ENCODE results near the gene C5. TPM values are rescaled to one million over a fixed set of nuclear protein-coding genes. Genes with fewer than 3 reads are reported as not detected.

The C5 gene
- total and polyA plus RNA-seq, 2 donors (not counting 1 experiment from before 2014, with no cell fraction given): 1.9 to 7.3 TPM

GRCh38 chr9:120948824-120949223 is 101.3 kb downstream of the C5 start:
- no peak for DNase-seq (ENCODE audit: low read depth in 2 of 2)
- no peaks in the 10 kb centered on the region for H3K36me3 ChIP-seq (ENCODE audit: control insufficient read depth, insufficient read depth, low read length)
- H3K27ac ChIP-seq (ENCODE audit: insufficient read depth, low read length): no peak overlapping the region
- H3K27me3 ChIP-seq (ENCODE audit: control insufficient read depth, insufficient read depth, low read length): no peaks in the 10 kb centered on the region
- no peaks in the 10 kb centered on the region for H3K9me3 ChIP-seq (ENCODE audit: control insufficient read depth, insufficient read depth, low read depth, low read length)
- H2AFZ ChIP-seq (ENCODE audit: low read length): no peak overlapping the region
- peaks cover 7% of the 10 kb centered on the region for H3K4me1 ChIP-seq (ENCODE audit: control insufficient read depth, extremely low read depth, insufficient read depth, low read length)
- no peak overlapping the region for H3K4me2 ChIP-seq (ENCODE audit: extremely low read depth, insufficient read depth, low read length)
- no peak overlapping the region for H3K4me3 ChIP-seq (replicated peaks in 1 of 4; ENCODE audit: control extremely low read depth in 1 of 4, insufficient read depth in 1 of 4, low read depth in 3 of 4, low read length in 4 of 4)
- H3K9ac ChIP-seq (ENCODE audit: insufficient read depth, low read length): no peak overlapping the region
- TF ChIP-seq, protein P1, sequence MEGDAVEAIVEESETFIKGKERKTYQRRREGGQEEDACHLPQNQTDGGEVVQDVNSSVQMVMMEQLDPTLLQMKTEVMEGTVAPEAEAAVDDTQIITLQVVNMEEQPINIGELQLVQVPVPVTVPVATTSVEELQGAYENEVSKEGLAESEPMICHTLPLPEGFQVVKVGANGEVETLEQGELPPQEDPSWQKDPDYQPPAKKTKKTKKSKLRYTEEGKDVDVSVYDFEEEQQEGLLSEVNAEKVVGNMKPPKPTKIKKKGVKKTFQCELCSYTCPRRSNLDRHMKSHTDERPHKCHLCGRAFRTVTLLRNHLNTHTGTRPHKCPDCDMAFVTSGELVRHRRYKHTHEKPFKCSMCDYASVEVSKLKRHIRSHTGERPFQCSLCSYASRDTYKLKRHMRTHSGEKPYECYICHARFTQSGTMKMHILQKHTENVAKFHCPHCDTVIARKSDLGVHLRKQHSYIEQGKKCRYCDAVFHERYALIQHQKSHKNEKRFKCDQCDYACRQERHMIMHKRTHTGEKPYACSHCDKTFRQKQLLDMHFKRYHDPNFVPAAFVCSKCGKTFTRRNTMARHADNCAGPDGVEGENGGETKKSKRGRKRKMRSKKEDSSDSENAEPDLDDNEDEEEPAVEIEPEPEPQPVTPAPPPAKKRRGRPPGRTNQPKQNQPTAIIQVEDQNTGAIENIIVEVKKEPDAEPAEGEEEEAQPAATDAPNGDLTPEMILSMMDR (conservative IDR thresholded peaks at IDR 0.05 in 1 of 2, IDR thresholded peaks at IDR 0.05 in 1 of 2; ENCODE audit: low read depth in 1 of 2, low read length in 2 of 2): no peak
- TF ChIP-seq EZH2 (IDR thresholded peaks at IDR 0.05; ENCODE audit: low read length, missing control alignments): no peak
- H3K79me2 ChIP-seq (ENCODE audit: control insufficient read depth, insufficient read depth, low read length): no peaks in the 10 kb centered on the region
- H4K20me1 ChIP-seq (ENCODE audit: control insufficient read depth, extremely low read depth, insufficient read depth, low read length): no peaks in the 10 kb centered on the region

GRCh38 chr9:120947222-120947621 is 102.9 kb downstream of the C5 start:
- H3K9me3 ChIP-seq (ENCODE audit: control insufficient read depth, insufficient read depth, low read depth, low read length): no peaks in the 10 kb centered on the region
- H3K27ac ChIP-seq (ENCODE audit: insufficient read depth, low read length): no peak overlapping the region
- H3K27me3 ChIP-seq (ENCODE audit: control insufficient read depth, insufficient read depth, low read length): no peaks in the 10 kb centered on the region
- H3K4me2 ChIP-seq (ENCODE audit: extremely low read depth, insufficient read depth, low read length): no peak overlapping the region
- H3K4me3 ChIP-seq (replicated peaks in 1 of 4; ENCODE audit: control extremely low read depth in 1 of 4, insufficient read depth in 1 of 4, low read depth in 3 of 4, low read length in 4 of 4): no peak overlapping the region
- no peak for DNase-seq (ENCODE audit: low read depth in 2 of 2)
- H3K4me1 ChIP-seq (ENCODE audit: control insufficient read depth, extremely low read depth, insufficient read depth, low read length): peaks cover 9% of the 10 kb centered on the region
- no peaks in the 10 kb centered on the region for H3K36me3 ChIP-seq (ENCODE audit: control insufficient read depth, insufficient read depth, low read length)
- H2AFZ ChIP-seq (ENCODE audit: low read length): no peak overlapping the region
- no peak overlapping the region for H3K9ac ChIP-seq (ENCODE audit: insufficient read depth, low read length)
- H3K79me2 ChIP-seq (ENCODE audit: control insufficient read depth, insufficient read depth, low read length): no peaks in the 10 kb centered on the region
- H4K20me1 ChIP-seq (ENCODE audit: control insufficient read depth, extremely low read depth, insufficient read depth, low read length): no peaks in the 10 kb centered on the region
- TF ChIP-seq, protein P1 (conservative IDR thresholded peaks at IDR 0.05 in 1 of 2, IDR thresholded peaks at IDR 0.05 in 1 of 2; ENCODE audit: low read depth in 1 of 2, low read length in 2 of 2): no peak
- TF ChIP-seq EZH2 (IDR thresholded peaks at IDR 0.05; ENCODE audit: low read length, missing control alignments): no peak

DNA sequence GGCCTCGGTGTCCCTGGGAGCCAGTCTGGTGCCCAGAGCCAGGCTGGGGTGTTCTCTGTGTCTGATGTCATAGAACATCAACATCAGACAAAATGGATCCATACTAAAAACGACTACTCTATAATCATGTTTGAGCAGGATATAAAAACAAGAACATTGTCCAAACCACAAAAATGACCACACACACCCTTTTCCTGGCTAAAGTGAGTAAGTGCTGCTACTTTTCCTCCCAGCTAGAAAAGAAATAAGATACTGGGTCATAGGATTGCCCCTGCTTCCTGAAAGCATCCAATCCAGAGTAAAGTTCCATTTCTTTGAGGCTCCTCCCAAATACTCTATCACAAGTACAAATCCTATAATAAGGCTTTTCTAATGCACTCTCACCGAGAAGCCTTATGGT is 103.8 kb downstream of the C5 start:
- no peak overlapping the region for H2AFZ ChIP-seq (ENCODE audit: low read length)

More for the DNA sequence above, 103.8 kb downstream of the C5 start:
- no peak overlapping the region for H3K27ac ChIP-seq (ENCODE audit: insufficient read depth, low read length)
- H3K4me3 ChIP-seq (replicated peaks in 1 of 4; ENCODE audit: control extremely low read depth in 1 of 4, insufficient read depth in 1 of 4, low read depth in 3 of 4, low read length in 4 of 4): no peak overlapping the region
- no peak for TF ChIP-seq EZH2 (IDR thresholded peaks at IDR 0.05; ENCODE audit: low read length, missing control alignments)
- TF ChIP-seq, protein P1 (conservative IDR thresholded peaks at IDR 0.05 in 1 of 2, IDR thresholded peaks at IDR 0.05 in 1 of 2; ENCODE audit: low read depth in 1 of 2, low read length in 2 of 2): no peak
- no peaks in the 10 kb centered on the region for H3K79me2 ChIP-seq (ENCODE audit: control insufficient read depth, insufficient read depth, low read length)
- H3K4me1 ChIP-seq (ENCODE audit: control insufficient read depth, extremely low read depth, insufficient read depth, low read length): peaks cover 12% of the 10 kb centered on the region
- no peaks in the 10 kb centered on the region for H4K20me1 ChIP-seq (ENCODE audit: control insufficient read depth, extremely low read depth, insufficient read depth, low read length)
- no peaks in the 10 kb centered on the region for H3K36me3 ChIP-seq (ENCODE audit: control insufficient read depth, insufficient read depth, low read length)
- peak; percentile 63 to 68 for DNase-seq (ENCODE audit: low read depth in 2 of 2)
- H3K9me3 ChIP-seq (ENCODE audit: control insufficient read depth, insufficient read depth, low read depth, low read length): no peaks in the 10 kb centered on the region
- no peaks in the 10 kb centered on the region for H3K27me3 ChIP-seq (ENCODE audit: control insufficient read depth, insufficient read depth, low read length)
- peak overlapping the region; percentile 8 for H3K4me2 ChIP-seq (ENCODE audit: extremely low read depth, insufficient read depth, low read length)
- no peak overlapping the region for H3K9ac ChIP-seq (ENCODE audit: insufficient read depth, low read length)

All from fibroblast of lung (primary cell).